HK-2 (cell line): ENCODE results near the gene CLEC4D.
A peak's percentile ranks its signal among the peaks of the same experiment; 100 is the strongest.
"Not testable (repeated sequence)": the region's sequence is repeated elsewhere in the genome, so short reads cannot be mapped to it uniquely, and the experiment has no call there.

ENCODE experiments used
- DNase-seq: peaks from one replicate; pipeline ENCODE4 v3.0.0-alpha.2; 2018; ENCODE audit not compliant: unreplicated experiment

CLEC4D gene

DNA sequence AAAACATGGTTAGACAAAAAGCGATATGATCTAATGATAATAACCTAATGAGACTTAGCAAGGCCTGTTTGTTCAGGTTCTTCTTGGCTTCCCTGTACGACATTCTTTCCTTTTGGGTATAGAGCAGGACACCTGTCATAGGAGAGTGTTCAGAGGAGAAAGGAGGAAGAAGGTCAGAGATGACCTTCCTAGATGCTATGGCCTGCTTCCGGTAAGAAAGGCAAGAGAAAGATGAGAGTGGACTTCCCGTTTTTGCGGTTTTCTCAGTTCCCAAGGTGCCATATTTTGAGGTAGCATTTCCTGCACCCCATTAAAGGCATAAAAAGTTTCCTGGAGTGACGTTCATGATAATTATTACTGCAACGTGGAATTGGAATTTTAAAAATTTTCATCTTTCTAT lies 18.7 kb downstream of the CLEC4D start:
- DNase-seq, result no peak

- peak; percentile 4 for DNase-seq
Observed at GRCh38 chr12:8537820-8538219, 24.5 kb downstream of the CLEC4D start.

DNA sequence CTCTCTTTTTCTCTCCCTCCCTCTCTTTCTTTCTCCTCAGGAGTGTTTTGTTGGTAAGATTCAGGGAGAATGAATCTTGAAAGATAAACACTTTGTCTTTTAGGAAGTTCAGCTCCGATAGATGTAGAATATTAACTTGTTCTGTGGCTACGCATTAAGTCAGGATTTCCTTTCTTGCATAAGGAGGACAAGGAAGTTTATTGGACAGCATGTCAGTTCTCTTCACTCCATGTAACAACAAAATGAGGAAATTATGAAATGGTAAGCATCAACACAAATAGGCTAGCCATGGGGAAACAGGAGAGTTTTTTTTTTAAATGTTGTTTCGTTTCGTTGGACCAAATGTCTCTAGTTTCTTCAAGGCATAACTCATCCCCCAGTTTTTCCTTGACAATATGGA lies 27.5 kb downstream of the CLEC4D start, which contains the start of gene CLEC4E:
Gene CLEC4E, minus strand, starts transcription at position 75 of the 400 bp plus-strand sequence. CDS start 108 bp downstream, outside the sequence.
- DNase-seq, result not testable (repeated sequence)

- DNase-seq, result no peak
Observed at GRCh38 chr12:8541562-8541961, 28.3 kb downstream of the CLEC4D start.

DNA sequence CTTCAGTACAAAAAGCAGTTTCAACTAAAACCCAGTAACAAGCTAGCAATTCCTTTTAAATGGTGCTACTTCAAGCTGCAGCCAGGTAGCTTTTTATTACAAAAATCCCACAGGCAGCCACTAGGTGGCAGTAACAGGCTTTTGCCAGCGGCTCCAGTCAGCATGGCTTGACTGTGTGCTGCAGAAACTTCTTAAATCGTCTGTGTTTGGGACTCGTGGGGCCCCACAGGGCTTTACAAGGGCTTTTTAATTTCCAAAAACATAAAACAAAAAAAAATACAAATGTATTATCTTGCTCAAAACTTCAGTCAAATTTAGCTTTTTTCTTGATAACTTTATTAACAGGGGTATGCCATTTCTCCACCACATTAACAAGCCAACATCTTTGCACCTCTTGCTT lies 31.0 kb downstream of the CLEC4D start:
- DNase-seq, result peak; percentile 72

- no peak for DNase-seq
Observed at GRCh38 chr12:8546591-8546990, 33.3 kb downstream of the CLEC4D start.

GRCh38 chr12:8547645-8548044 lies 34.3 kb downstream of the CLEC4D start:
- no peak for DNase-seq

DNA sequence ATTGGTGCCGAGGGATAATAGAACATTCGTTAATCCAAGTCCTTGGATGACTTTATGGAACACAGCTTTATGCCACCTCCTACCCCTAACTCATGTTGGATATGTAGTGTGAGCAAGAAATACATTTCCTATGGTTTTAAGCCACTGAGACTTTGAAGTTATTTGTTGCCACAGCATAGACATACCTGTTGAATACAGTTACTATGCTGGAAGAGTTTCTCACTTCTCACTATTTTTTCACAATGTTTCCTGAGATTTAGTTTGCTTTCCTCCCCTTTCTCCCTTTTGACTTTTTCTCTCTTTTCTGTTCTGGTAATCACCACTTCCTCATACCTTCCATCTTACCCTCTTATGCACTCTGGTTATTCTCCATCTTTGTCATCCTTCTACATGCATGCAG lies 34.9 kb downstream of the CLEC4D start:
- no peak for DNase-seq

GRCh38 chr12:8549381-8549780 lies 36.1 kb downstream of the CLEC4D start:
- no peak for DNase-seq

DNA sequence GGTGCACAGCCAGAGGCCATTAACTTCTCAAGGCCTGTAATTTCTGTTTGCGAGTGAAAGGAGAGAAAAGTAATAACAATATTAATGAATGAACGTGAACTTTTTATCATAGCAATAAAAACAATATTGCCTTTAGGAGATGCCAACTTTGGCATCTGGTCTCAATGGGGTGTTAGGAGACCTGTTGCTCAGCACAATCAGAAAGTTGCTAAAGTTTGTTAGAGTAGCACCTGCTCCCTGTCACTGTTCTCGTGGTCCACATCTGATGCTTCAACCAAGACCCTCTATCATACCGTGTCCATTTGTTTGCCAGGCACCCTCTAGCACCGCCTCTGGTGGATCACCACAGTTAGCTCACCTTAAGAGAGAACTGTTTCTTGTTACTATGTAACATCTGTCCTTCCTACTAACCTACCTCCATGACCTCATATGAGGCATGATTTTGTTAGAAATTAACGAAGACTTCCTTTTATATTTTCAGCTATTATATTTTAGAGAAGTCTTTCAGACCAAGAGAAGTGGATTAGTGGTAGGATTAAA lies 39.9 kb downstream of the CLEC4D start:
- no peak for DNase-seq

DNA sequence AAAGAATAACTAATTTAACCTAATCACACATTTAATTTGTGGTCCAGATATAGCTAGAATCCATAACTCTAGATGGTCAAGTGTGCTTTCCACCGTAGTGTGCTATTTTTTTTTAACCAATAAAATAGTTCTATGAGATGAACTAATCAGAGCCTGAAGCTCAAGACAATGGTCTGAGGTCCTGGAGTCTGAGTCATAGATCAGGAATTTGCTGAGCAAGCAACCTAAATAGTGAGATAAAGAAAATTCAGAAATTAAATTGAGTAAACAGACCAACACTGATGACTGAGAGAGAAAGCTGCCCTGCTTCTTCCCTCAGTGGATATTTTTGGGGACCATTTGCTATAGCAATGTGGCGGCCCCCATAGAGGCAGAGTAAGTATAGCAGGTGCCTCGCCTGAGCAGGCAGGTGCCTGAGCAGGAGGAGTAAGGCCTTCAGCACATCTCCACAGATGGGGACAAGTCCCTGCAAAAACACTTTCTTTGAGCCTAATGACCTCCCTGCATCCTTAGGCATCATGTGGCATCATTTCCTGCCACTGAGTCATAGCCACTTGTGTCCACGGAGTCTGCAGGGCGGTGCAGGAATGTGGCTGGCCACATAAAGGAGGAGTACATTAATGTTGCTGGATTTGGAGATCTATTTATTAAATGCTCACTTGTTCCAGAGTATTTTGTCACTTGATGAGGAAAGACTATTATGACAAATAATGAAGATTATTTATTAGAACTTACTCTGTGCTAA lies 41.3 kb downstream of the CLEC4D start:
- DNase-seq, result peak; percentile 34

- no peak for DNase-seq
Observed at GRCh38 chr12:8556531-8557097, 43.3 kb downstream of the CLEC4D start.

DNA sequence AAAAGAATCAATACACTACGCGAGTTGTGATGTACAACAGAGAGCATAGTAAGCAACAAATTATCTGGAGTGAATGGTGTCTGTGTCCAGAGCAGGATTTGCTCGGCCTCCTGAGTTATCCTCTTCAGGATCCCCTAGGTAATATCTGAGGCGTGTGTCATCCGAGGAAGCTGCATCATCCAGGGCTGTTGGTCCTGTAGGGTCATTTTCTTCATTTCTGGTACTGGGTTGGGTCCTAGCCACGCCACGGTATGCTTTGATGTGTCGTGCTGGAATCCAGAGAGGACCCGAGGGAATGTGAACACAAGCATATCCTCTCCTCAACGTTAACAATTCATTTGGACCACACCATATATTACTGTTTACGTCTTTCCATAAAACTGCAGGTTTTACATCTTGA lies 46.4 kb downstream of the CLEC4D start:
- DNase-seq, result no peak

DNA sequence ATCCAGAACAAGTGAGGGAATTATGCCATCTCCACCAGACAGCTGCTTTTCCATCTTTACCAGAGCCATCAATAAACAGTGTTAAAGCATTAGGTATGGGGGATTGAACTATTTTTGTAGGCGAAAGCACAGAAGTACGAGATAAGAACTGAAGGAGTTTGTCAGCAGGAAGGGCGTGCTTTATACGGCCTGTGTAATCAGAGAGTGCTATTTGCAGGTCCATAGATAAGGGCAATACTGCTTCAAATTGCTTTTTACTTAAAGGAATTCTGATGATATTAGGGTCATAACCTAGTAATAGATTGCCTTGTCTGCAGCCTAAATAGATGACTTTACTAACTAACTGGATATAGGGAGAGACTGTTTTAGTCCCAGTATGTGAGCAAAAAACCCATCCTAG lies 47.7 kb downstream of the CLEC4D start:
- no peak for DNase-seq

GRCh38 chr12:8562310-8562709 lies 49.0 kb downstream of the CLEC4D start:
- peak; percentile 14 for DNase-seq

DNA sequence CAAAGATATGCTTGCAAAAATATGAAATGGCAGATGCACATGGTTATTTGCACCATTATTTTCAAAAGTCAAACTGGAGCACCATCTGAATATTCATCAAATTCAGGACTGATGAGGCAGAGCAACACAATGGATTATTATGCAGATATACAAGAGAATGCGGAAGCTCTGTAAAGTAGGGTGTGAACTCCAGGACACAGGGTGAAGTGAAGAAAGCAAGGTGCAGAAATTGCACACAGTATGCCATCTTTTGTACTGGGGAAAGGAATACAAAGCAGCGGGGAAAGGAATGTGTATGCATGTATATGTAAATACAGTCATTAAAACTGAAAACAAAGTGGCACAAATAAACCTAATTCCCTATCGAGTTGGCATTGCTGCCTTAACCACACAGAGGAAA lies 50.1 kb downstream of the CLEC4D start:
- no peak for DNase-seq

DNA sequence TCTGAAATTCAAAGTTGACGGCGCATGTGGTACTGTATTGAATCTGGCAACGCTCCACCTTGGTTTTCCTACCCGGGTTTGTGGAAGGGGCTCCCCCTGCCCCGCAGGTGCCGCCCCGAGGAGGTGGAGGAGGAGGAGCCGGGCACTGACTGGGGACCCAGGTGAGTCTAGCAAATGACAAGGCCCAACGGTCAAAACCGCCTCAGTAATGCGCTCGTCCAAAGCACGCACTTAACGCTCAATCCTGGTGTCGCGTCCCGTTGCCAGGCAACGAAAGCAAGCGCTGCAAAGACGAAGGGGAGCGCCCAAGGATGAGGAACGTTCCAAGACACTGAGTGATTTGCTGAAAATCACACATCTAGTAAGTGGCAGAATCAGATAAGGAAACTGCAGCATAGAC lies 51.4 kb downstream of the CLEC4D start:
- DNase-seq, result no peak

DNA sequence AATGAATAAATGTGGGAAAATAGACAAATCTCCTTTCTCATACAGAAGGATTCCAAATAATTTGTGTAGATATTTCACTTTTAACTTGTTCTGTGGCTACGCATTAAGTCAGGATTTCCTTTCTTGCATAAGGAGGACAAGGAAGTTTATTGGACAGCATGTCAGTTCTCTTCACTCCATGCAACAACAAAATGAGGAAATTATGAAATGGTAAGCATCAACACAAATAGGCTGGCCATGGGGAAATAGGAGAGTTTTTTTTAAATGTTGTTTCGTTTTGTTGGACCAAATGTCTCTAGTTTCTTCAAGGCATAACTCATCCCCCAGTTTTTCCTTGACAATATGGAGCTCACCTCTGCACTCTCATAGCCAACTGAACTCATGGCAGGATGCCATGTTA lies 52.7 kb downstream of the CLEC4D start:
- DNase-seq, result not testable (repeated sequence)

GRCh38 chr12:8566525-8566924 lies 53.2 kb downstream of the CLEC4D start:
- no peak for DNase-seq
